Transverse colon (tissue), 4 donors: ENCODE measurements around the gene GNAQ.

Experiments used
- CTCF ChIP-seq, 5 experiments: fragments of 200-600 bp in 3 of 5; fragments of 450-650 bp in 2 of 5; sonication (generic) in 3 of 5; IDR thresholded peaks; 1 replicate in 2 of 5; 2 replicates in 3 of 5; pipeline ENCODE4 v1.5.1; 2016 to 2017; ENCODE audit warnings: antibody characterized with exemption in 5 of 5, inconsistent platforms in 3 of 5, mild to moderate bottlenecking in 2 of 5, moderate library complexity in 1 of 5
- POLR2A ChIP-seq: fragments of 450-650 bp; IDR thresholded peaks from one replicate; pipeline ENCODE4 v1.6.1; 2016; ENCODE audit warnings: antibody characterized with exemption, mild to moderate bottlenecking, moderate library complexity
- POLR2AphosphoS5 ChIP-seq, 3 donors: sonication (generic); formaldehyde crosslinking; IDR thresholded peaks; one replicate each; pipeline ENCODE4 v1.6.1; 2016; ENCODE audit warnings: antibody characterized with exemption in 3 of 3

- no peak for TF ChIP-seq CTCF (IDR thresholded peaks at IDR 0.05)
- no peak for TF ChIP-seq POLR2A
- TF ChIP-seq POLR2AphosphoS5 (IDR thresholded peaks at IDR 0.05): no peak
Measured at GRCh38 chr9:78005231-78006002, 26.2 kb downstream of the GNAQ start.
